GM12864 (cell line): ENCODE data around the gene ELMO1.

ENCODE experiments used
- DNase-seq: peaks from one replicate; pipeline ENCODE4 v3.0.0-alpha.2; 2011; ENCODE audit warnings: low read depth
- H3K4me3 ChIP-seq: 2 replicates; pipeline ENCODE4 v1.5.1; 2011; ENCODE audit warnings: mild to moderate bottlenecking, low read depth, low read length, control low read depth
- TF ChIP-seq, protein P1 (sequence below): IDR thresholded peaks from 2 replicates; pipeline ENCODE4 v1.5.1; 2011; ENCODE audit warnings: low read depth, mild to moderate bottlenecking, moderate library complexity, low read length, control low read depth, inconsistent platforms; ENCODE audit errors: missing control alignments

Gene ELMO1

DNA sequence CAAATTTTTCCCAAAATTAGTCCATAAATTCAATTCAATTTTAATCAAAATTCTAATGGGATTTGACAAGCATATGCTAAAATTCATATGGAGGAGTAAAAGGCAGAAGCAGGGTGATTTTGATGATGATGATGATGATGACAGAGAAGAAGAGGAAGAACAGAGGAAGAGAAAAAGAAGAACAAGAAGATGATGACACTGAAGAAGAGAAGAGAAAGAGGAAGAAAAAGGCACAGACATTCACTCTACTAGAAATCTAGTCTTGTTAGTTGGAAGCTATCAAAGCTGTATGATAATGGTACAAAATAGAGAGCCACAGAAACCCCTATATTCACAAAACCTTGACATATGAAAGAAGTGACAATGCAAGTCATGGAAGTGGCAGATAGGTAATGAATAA, 157.9 kb downstream of the ELMO1 start:
- TF ChIP-seq, protein P1, sequence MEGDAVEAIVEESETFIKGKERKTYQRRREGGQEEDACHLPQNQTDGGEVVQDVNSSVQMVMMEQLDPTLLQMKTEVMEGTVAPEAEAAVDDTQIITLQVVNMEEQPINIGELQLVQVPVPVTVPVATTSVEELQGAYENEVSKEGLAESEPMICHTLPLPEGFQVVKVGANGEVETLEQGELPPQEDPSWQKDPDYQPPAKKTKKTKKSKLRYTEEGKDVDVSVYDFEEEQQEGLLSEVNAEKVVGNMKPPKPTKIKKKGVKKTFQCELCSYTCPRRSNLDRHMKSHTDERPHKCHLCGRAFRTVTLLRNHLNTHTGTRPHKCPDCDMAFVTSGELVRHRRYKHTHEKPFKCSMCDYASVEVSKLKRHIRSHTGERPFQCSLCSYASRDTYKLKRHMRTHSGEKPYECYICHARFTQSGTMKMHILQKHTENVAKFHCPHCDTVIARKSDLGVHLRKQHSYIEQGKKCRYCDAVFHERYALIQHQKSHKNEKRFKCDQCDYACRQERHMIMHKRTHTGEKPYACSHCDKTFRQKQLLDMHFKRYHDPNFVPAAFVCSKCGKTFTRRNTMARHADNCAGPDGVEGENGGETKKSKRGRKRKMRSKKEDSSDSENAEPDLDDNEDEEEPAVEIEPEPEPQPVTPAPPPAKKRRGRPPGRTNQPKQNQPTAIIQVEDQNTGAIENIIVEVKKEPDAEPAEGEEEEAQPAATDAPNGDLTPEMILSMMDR = no peak
- DNase-seq = no peak
- H3K4me3 ChIP-seq = no peak overlapping the region

DNA sequence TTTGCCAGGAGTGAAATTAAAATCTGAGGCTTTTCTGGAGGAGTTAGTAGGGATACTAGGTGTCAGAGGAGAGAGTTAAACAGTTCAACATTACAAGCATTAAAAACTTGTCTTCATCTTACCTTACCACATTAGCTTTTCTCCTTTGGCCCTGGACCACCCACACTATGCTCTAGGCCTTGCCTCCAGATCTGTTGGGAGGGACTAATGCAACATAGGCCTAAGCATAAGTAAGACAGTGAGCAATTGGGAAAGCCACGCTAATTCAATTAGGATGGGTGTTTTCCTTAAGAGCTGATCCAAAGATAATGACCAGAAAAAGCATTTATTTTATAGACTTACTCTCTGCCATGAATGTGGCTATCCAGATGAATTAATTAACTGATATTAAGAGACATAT, 158.9 kb downstream of the ELMO1 start:
- no peak overlapping the region for H3K4me3 ChIP-seq
- TF ChIP-seq, protein P1 = no peak
- DNase-seq = no peak

DNA sequence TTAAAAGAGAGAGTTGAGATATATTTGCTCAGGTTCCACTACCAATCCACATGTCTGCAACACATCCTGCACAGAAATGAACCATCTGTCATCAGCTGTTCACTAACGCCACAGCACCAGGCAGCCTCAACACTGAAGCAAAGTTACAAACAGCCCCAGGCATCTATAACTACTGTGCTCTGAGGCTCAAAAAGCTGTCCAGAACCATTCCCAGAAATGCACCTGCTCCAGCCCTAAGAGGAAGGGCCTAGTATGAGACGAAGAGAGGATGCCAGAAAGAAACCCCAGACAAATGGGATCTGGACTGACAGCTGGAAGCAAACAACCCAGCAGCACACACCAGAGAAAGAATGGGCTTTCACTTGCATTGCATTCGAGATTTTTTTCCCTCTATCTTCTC, 159.3 kb downstream of the ELMO1 start:
- TF ChIP-seq, protein P1 = no peak
- no peak overlapping the region for H3K4me3 ChIP-seq
- no peak for DNase-seq

DNA sequence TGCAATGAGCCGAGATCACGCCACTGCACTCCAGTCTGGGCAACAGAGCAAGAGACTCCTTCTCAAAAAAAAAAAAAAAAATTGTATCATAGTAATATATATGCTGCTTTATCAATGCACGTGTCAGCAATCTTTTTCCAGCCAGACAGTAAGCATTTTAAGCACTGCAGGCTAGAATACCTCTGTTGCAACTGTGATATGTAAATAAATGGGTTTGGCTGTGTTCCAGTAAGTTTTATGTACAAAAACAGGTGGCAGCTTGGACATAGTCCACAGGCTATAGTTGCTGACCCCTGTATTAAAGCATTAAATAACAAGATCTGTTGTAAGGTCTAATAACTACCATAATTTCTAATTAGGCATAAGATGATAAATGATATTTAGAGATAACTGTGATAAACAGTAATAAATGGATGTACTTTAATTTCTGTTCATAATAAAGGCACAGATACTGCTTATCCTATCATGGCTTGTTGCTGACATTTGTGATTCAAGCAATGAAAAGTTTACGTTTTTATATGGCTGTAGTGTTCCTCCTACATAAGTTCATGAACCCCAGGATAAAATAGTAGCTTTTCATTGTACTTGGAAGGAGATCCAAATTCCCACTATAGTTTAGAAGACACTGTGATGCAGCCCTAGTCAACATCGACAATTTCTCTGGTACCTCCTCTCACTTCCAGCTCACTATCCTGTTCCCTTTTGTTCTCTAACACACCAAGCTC, 161.4 kb downstream of the ELMO1 start:
- TF ChIP-seq, protein P1 = no peak
- H3K4me3 ChIP-seq = no peak overlapping the region
- DNase-seq = no peak

DNA sequence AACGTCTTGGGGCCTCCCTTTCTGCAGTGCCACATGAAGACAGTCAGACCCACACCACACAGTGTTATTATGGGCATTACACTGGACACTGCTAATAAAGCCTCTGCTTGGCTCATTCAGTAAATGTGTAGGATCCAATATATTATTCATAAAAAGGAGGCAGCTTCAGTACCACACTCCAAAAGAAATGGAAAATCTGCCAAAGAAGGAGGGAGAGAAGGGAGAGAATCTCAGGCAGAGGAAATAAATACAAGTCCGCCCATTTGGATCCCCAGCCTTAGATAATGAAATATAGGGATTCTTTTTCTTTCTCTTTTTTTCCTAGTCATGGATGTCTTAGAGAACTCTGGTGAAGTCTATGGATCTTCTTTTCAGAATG, 162.2 kb downstream of the ELMO1 start:
- TF ChIP-seq, protein P1 = no peak
- H3K4me3 ChIP-seq = no peak overlapping the region
- no peak for DNase-seq

DNA sequence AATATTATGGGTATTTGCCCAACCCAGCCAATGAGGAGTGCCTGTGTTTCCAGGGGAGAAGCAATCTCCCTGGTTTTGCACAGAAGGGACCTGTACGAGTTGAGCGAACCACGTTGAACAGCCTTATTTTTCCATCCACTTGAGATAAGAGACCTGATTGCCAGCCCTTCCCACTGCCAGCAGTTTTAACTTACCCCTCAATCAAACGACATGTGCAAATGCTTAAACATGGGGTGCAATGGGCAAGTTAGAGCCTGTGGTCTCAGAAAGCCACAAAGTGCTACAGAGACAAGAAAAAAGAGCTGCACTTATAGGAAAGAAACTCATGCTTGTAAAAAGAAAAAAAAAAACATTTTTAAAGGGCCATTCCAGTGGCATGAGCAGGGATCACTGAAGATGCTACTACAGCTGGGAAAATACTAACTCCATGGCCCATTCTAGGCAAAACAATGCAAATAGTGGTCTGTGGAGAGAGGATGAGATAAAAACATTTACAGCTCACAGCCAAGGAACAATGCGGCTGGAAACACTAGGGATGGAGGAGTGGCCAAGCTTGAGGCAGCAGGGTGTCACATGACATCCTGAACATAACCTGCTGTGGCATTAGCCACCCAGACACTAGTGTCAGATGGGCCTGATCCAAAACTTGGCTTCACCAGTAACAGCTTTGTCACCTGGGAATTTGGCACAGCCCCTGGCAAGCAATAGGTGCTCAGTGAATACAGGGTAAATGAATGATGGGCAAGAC, 162.8 kb downstream of the ELMO1 start:
- no peak for DNase-seq
- H3K4me3 ChIP-seq = no peak overlapping the region

More for the DNA sequence above, 162.8 kb downstream of the ELMO1 start:
- TF ChIP-seq, protein P1 = no peak
